ENCODE measurements around the gene LSS. TPM values are rescaled to one million over a fixed set of nuclear protein-coding genes. Genes with fewer than 3 reads are reported as not detected.

Gene LSS
- total and polyA plus RNA-seq, 2 of the 8 experiments (the other 6 are each of a cell fraction or from before 2014, with no cell fraction given) = 96.1 to 123 TPM

GRCh38 chr21:46157396-46157986 is 71.1 kb downstream of the LSS start (continued):
- TF ChIP-seq CHD7 (IDR thresholded peaks at IDR 0.05; ENCODE audit: insufficient replicate concordance, low read length) (no peak), TEAD4 (IDR thresholded peaks at IDR 0.05; ENCODE audit: low read depth, low read length) (no peak), CEBPB (IDR thresholded peaks at IDR 0.05; ENCODE audit: low read depth, low read length) (no peak), RFX5 (IDR thresholded peaks at IDR 0.05; ENCODE audit: borderline replicate concordance, low read depth, low read length) (no peak), ATF2 (IDR thresholded peaks at IDR 0.05; ENCODE audit: low read length) (no peak), CHD1 (IDR thresholded peaks at IDR 0.05; ENCODE audit: low read depth, low read length) (no peak), SRF (IDR thresholded peaks at IDR 0.05; ENCODE audit: low read depth, low read length) (no peak), SUZ12 (IDR thresholded peaks at IDR 0.05; ENCODE audit: low read length) (no peak), CREB1 (IDR thresholded peaks at IDR 0.05) (no peak), TAF1 (IDR thresholded peaks at IDR 0.05; ENCODE audit: low read depth, low read length) (no peak)

Data from H1 (cell line).